GM12878 (cell line): ENCODE data around the gene ARHGEF7.

ENCODE experiments used
- ATF2 ChIP-seq: IDR thresholded peaks from 2 replicates; pipeline ENCODE4 v1.6.1; 2012; ENCODE audit warnings: low read length, inconsistent platforms
- CHD2 ChIP-seq: IDR thresholded peaks from 2 replicates; pipeline ENCODE4 v1.6.1; 2011; ENCODE audit warnings: low read depth, low read length, improper control_type of control experiment, borderline replicate concordance
- CTCF ChIP-seq, 3 experiments: IDR thresholded peaks in 2 of 3; conservative IDR thresholded peaks in 1 of 3; 2 replicates each; pipeline ENCODE4 v1.5.1; 2011; ENCODE audit warnings: low read depth in 3 of 3, low read length in 3 of 3, mild to moderate bottlenecking in 3 of 3, control low read depth in 2 of 3, moderate library complexity in 2 of 3, inconsistent platforms in 1 of 3, mixed read lengths in 1 of 3; ENCODE audit not compliant: control insufficient read depth in 2 of 3, insufficient read depth in 1 of 3; ENCODE audit errors: extremely low read depth in 1 of 3
- EP300 ChIP-seq, 2 experiments: fragments of 150-350 bp in 1 of 2; IDR thresholded peaks; 2 replicates each; pipeline ENCODE4 v1.6.1; 2011 to 2012; ENCODE audit warnings: low read depth in 2 of 2, low read length in 2 of 2, borderline replicate concordance in 1 of 2, improper control_type of control experiment in 1 of 2, inconsistent platforms in 1 of 2; ENCODE audit not compliant: control insufficient read depth in 1 of 2
- ESRRA ChIP-seq: IDR thresholded peaks from 2 replicates; pipeline ENCODE4 v1.6.1; 2012; ENCODE audit warnings: mild to moderate bottlenecking, low read length, improper control_type of control experiment
- EZH2 ChIP-seq: IDR thresholded peaks from 2 replicates; pipeline ENCODE4 v1.6.1; 2012; ENCODE audit warnings: low read depth, mild to moderate bottlenecking, control low read depth, inconsistent platforms, low read length, borderline replicate concordance; ENCODE audit not compliant: control insufficient read depth
- HCFC1 ChIP-seq: fragments of 150-350 bp; IDR thresholded peaks from 2 replicates; pipeline ENCODE4 v1.6.1; 2014; ENCODE audit warnings: low read length
- IRF4 ChIP-seq: IDR thresholded peaks from 2 replicates; pipeline ENCODE4 v1.6.1; 2011; ENCODE audit warnings: low read depth, low read length
- JUND ChIP-seq: IDR thresholded peaks from 2 replicates; pipeline ENCODE4 v1.6.1; 2012; ENCODE audit warnings: low read depth, mild to moderate bottlenecking, low read length, improper control_type of control experiment, moderate library complexity
- MAX ChIP-seq: IDR thresholded peaks from 2 replicates; pipeline ENCODE4 v1.6.1; 2012; ENCODE audit warnings: low read depth, low read length, improper control_type of control experiment
- MXI1 ChIP-seq: fragments of 150-350 bp; IDR thresholded peaks from 2 replicates; pipeline ENCODE4 v1.6.1; 2011; ENCODE audit warnings: low read depth, mild to moderate bottlenecking, inconsistent platforms, low read length, improper control_type of control experiment
- USF1 ChIP-seq: IDR thresholded peaks from 2 replicates; pipeline ENCODE4 v1.6.1; 2011; ENCODE audit warnings: borderline replicate concordance, low read depth, mild to moderate bottlenecking, moderate library complexity, mixed read lengths, low read length; ENCODE audit not compliant: insufficient read depth; ENCODE audit errors: extremely low read length
- USF2 ChIP-seq: IDR thresholded peaks from 2 replicates; pipeline ENCODE4 v1.6.1; 2011; ENCODE audit warnings: low read depth, low read length, improper control_type of control experiment, borderline replicate concordance
- ZNF384 ChIP-seq: IDR thresholded peaks from 2 replicates; pipeline ENCODE4 v1.6.1; 2012; ENCODE audit warnings: low read depth, mild to moderate bottlenecking, low read length, improper control_type of control experiment, borderline replicate concordance

- TF ChIP-seq ESRRA (no peak), HCFC1 (no peak), CTCF (IDR thresholded peaks at IDR 0.05 in 2 of 3, conservative IDR thresholded peaks at IDR 0.05 in 1 of 3; ENCODE audit: control insufficient read depth in 2 of 3, extremely low read depth in 1 of 3, insufficient read depth in 1 of 3, low read depth in 3 of 3, low read length in 3 of 3) (no peak), JUND (no peak), EP300 (IDR thresholded peaks at IDR 0.05; ENCODE audit: borderline replicate concordance in 1 of 2, control insufficient read depth in 1 of 2, low read depth in 2 of 2, low read length in 2 of 2) (no peak), IRF4 (no peak), ZNF384 (no peak), USF2 (no peak), MXI1 (no peak), USF1 (no peak), EZH2 (no peak), ATF2 (no peak), CHD2 (no peak), MAX (no peak)
Measured at GRCh38 chr13:111304603-111305289, 189.6 kb downstream of the ARHGEF7 start.
